Calu3 (cell line): ENCODE measurements around the gene SRPRA. TPM values are rescaled to one million over a fixed set of nuclear protein-coding genes. Genes with fewer than 3 reads are reported as not detected.
A peak's percentile ranks its signal among the peaks of the same experiment; 100 is the strongest.

Experiments used
- BruUV-seq: library from RNA; stranded (reverse); fragments of 400-500 nt; replicated peaks from 2 replicates; lab custom pipeline; 2021; lab: Mats Ljungman, UMichigan
- CTCF ChIA-PET: fragments of 300-600 bp; sonication (Branson Sonifier 250); formaldehyde crosslinking; loops from one replicate; lab custom pipeline; 2022; ENCODE audit warnings: antibody characterized with exemption; lab: Charles Lee
- DNase-seq: peaks from one replicate; pipeline ENCODE4 v3.0.0; 2022
- H3K27ac Mint-ChIP-seq: one replicate; pipeline ENCODE4 v1.8.0; 2022; ENCODE audit warnings: mixed read lengths; ENCODE audit not compliant: unreplicated experiment
- H3K27me3 Mint-ChIP-seq: one replicate; pipeline ENCODE4 v1.8.0; 2022; ENCODE audit warnings: mixed read lengths; ENCODE audit not compliant: unreplicated experiment
- H3K36me3 Mint-ChIP-seq: one replicate; pipeline ENCODE4 v1.8.0; 2022; ENCODE audit warnings: mild to moderate bottlenecking, moderate library complexity, mixed read lengths; ENCODE audit not compliant: insufficient read depth, unreplicated experiment
- H3K4me1 Mint-ChIP-seq: one replicate; pipeline ENCODE4 v1.8.0; 2022; ENCODE audit warnings: mild to moderate bottlenecking, low read depth, mixed read lengths; ENCODE audit not compliant: unreplicated experiment
- H3K4me3 Mint-ChIP-seq: one replicate; pipeline ENCODE4 v1.8.0; 2022; ENCODE audit warnings: mild to moderate bottlenecking, low read depth, moderate library complexity, mixed read lengths; ENCODE audit not compliant: unreplicated experiment
- H3K9me3 Mint-ChIP-seq: one replicate; pipeline ENCODE4 v1.8.0; 2022; ENCODE audit warnings: low read depth, mixed read lengths; ENCODE audit not compliant: unreplicated experiment
- CTCF ChIP-seq: fragments of 200-600 bp; IDR thresholded peaks from one replicate; pipeline ENCODE4 v1.8.0; 2022; ENCODE audit warnings: antibody characterized with exemption; ENCODE audit not compliant: unreplicated experiment
- intact Hi-C: fragments of 100-400 bp; cut with micrococcal nuclease; formaldehyde crosslinking; loops from one replicate; pipeline ENCODE4 v1.10.0; 2022; ENCODE audit not compliant: unreplicated experiment
- total RNA-seq: library from RNA; stranded (reverse); gene quantifications from 2 replicates; pipeline ENCODE4 v1.2.3, GENCODE V29; 2022

The SRPRA gene
- total RNA-seq, 1 experiment from 2014 or later = 66.4 TPM

DNA sequence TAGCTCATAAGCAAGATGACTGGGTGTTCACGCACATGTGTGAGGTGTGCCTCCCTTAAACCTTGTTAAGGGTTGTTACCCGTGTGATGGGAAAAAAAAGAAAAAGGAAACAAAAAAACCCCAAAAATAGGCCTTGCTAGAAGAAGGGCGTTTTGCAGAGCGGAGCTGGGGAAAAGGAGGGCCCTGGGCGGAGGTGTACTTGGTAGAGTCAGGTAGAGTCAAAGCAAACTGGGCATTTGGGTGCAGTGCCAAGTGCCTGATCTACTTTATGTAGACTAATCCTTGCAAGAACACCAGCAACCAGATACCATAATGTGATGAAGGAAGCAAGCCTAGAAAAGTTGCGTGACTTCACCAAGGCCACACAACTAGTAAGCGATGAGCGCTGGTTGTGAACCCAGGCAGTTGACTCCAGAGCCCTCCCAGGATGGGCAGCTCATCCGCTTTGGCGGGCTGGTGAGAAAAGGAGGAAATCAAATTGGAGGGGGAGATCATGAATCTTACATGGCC lies 13.0 kb upstream of the SRPRA start:
- H3K27me3 Mint-ChIP-seq = no peaks in the 10 kb centered on the region
- intact Hi-C loops = no loop called here
- no TSS peak for BruUV-seq
- peaks cover 24% of the 10 kb centered on the region for H3K36me3 Mint-ChIP-seq
- H3K27ac Mint-ChIP-seq = no peak overlapping the region
- CTCF ChIA-PET = no interaction called here
- peaks cover 8% of the 10 kb centered on the region for H3K4me1 Mint-ChIP-seq
- no peak for DNase-seq
- TF ChIP-seq CTCF = no peak
- H3K9me3 Mint-ChIP-seq = no peaks in the 10 kb centered on the region
- peak overlapping the region; percentile 79 for H3K4me3 Mint-ChIP-seq

DNA sequence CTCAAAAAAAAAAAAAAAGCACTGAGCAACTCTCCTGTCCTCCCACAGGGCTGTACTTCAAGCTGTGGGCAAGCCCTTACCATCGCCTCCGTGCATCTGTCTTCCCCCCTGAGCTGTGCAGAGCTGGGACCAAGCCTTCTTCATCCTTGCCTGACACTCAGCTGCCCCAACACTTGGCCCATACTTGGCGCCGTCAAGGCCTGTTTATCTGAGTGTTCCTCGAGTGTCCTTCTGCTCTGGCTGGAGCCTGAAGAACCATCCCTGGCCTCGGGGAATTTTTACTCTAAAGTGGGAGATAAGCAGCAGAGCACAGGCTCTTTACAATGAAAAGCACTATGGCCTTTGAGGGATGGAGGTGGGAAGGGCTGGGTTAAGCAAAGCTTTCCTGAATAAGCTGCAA lies 12.6 kb upstream of the SRPRA start:
- Mint-ChIP-seq H3K27ac (no peak overlapping the region), H3K4me1 (peaks cover 8% of the 10 kb centered on the region), H3K36me3 (peaks cover 24% of the 10 kb centered on the region), H3K4me3 (peak overlapping the region; percentile 79), H3K9me3 (no peaks in the 10 kb centered on the region), H3K27me3 (no peaks in the 10 kb centered on the region)
- intact Hi-C loops = no loop called here
- no peak for TF ChIP-seq CTCF
- DNase-seq = no peak
- CTCF ChIA-PET = no interaction called here
- no TSS peak for BruUV-seq

DNA sequence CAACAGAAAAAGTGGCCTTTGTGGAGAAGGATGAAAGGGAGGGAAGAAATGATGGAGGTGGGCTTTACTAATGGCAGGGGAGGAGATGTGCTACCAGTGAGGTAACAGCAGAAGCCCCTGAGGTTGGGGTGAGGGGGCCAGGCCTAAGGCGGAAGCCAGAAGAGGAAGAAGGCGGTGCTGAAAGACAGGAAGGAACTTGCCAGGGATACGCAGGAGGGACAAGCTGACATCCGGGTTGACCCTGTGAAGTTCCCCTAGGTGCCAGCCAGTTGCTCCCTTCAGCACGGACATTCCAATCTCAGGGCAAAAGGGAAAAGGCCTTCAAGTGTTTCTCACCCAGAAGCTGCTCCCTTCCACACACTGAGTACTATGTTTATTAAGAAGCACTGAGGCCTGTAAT lies 11.9 kb upstream of the SRPRA start:
- CTCF ChIA-PET = interaction anchor here (0.6 kb wide), 1 partner anchor 20 kb away, joined by 3 read pairs; no protein-coding TSS in a partner anchor
- H3K27me3 Mint-ChIP-seq = no peaks in the 10 kb centered on the region
- H3K4me1 Mint-ChIP-seq = peaks cover 8% of the 10 kb centered on the region
- H3K9me3 Mint-ChIP-seq = no peaks in the 10 kb centered on the region
- H3K27ac Mint-ChIP-seq = no peak overlapping the region
- no peak overlapping the region for H3K4me3 Mint-ChIP-seq
- no TSS peak for BruUV-seq
- intact Hi-C loops = no loop called here
- peaks cover 30% of the 10 kb centered on the region for H3K36me3 Mint-ChIP-seq
- no peak for TF ChIP-seq CTCF
- no peak for DNase-seq

DNA sequence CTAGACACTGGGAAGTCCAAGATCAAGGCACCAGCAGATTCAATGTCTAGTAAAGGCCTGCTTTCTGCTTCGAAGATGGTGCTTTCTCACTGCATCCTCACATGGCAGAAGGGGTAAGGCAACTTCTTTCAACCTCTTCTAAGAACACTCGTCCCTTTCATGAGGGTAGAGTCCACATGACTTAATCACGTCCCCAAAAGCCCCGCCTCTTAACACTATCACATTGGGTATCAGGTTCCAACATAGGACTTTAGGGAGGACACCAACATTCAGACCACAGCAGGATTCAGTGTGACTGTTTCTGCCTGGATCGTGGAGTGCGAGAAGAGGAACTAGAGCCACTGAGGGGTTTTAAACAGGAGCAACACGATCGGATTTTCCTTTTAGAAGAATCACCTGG lies 10.5 kb upstream of the SRPRA start:
- no peaks in the 10 kb centered on the region for H3K4me1 Mint-ChIP-seq
- no peaks in the 10 kb centered on the region for H3K27me3 Mint-ChIP-seq
- intact Hi-C loops = no loop called here
- peak overlapping the region; percentile 19 for H3K27ac Mint-ChIP-seq
- H3K36me3 Mint-ChIP-seq = peaks cover 40% of the 10 kb centered on the region
- TF ChIP-seq CTCF = no peak
- CTCF ChIA-PET = no interaction called here
- BruUV-seq = no TSS peak
- H3K9me3 Mint-ChIP-seq = no peaks in the 10 kb centered on the region
- H3K4me3 Mint-ChIP-seq = no peak overlapping the region
- no peak for DNase-seq
